ENCODE data around the gene CNOT1. TPM values are rescaled to one million over a fixed set of nuclear protein-coding genes. Genes with fewer than 3 reads are reported as not detected.

CNOT1 gene
- total RNA-seq, 1 experiment from 2014 or later: 230 TPM

GRCh38 chr16:58511933-58512815, 117.5 kb downstream of the CNOT1 start (continued):
- TF ChIP-seq POLR2A (IDR thresholded peaks at IDR 0.05; ENCODE audit: borderline replicate concordance, extremely low read depth, insufficient read depth, insufficient read length) (no peak), CEBPB (IDR thresholded peaks at IDR 0.05; ENCODE audit: low read depth) (no peak), FOSL1 (IDR thresholded peaks at IDR 0.05; ENCODE audit: low read depth) (no peak), SP1 (IDR thresholded peaks at IDR 0.05; ENCODE audit: low read depth) (no peak)

- Histone ChIP-seq H4K20me1 (ENCODE audit: insufficient read depth) (no peaks in the 10 kb centered on the region), H3K9me3 (ENCODE audit: control insufficient read depth in 1 of 2, insufficient read depth in 1 of 2, low read depth in 1 of 2, low read length in 2 of 2) (no peaks in the 10 kb centered on the region), H3K79me2 (ENCODE audit: insufficient read depth, low read length) (peaks cover 48% of the 10 kb centered on the region), H3K36me3 (ENCODE audit: control insufficient read depth in 1 of 2, insufficient read depth in 2 of 2, low read length in 2 of 2) (peaks cover 0 to 20% of the 10 kb centered on the region in 2 experiments; a peak in 1 of 4 replicates), H3K4me3 (replicated peaks in 1 of 2; ENCODE audit: low read depth in 1 of 2, low read length in 2 of 2) (no peak overlapping the region), H3K27me3 (ENCODE audit: insufficient read depth, low read length) (no peaks in the 10 kb centered on the region), H3K9me2 (ENCODE audit: insufficient read depth) (no peaks in the 10 kb centered on the region), H2AFZ (ENCODE audit: low read depth, low read length, poor library complexity, severe bottlenecking) (no peak overlapping the region), H3K4me2 (ENCODE audit: low read length) (no peak overlapping the region), H3K4me1 (ENCODE audit: control insufficient read depth in 1 of 2, insufficient read depth in 2 of 2, low read length in 2 of 2) (peaks cover 0 to 11% of the 10 kb centered on the region in 2 experiments; a peak in 2 of 4 replicates), H3K27ac (ENCODE audit: low read depth, low read length) (no peak overlapping the region), H3K9ac (ENCODE audit: low read length) (no peak overlapping the region)
- BruUV-seq (replicated peaks): no TSS peak
- DNase-seq (ENCODE audit: low read depth, low spot score) (no peak), ATAC-seq (no peak)
- ChIA-PET RAD21 (ENCODE audit: low non-redundant PET in 1 of 2, low total read pairs in 2 of 2, uncharacterized antibody in 2 of 2, unreplicated experiment in 2 of 2) (no interaction called here), POLR2A (interaction anchor here (1.9 kb wide), 1 partner anchor 11 kb away, joined by 6 read pairs; the partner anchor contains the start of gene NDRG4), CTCF (interaction anchor here (1.2 to 4.8 kb wide), 6 partner anchors 11 to 246 kb away, joined by 3 to 35 read pairs (median 5); partner anchors contain the start of gene NDRG4)
- intact Hi-C loops (cut with micrococcal nuclease): loop anchor here (5.0 kb wide), 1 partner anchor 246 kb away; no protein-coding TSS in a partner anchor
- no peak for TF ChIP-seq ELF1 (IDR thresholded peaks at IDR 0.05; ENCODE audit: borderline replicate concordance, low read depth)
- no peak for TF ChIP-seq EZH2phosphoT487 (IDR thresholded peaks at IDR 0.05; ENCODE audit: borderline replicate concordance)
- no peak for TF ChIP-seq TCF7L2 (IDR thresholded peaks at IDR 0.05; ENCODE audit: borderline replicate concordance, extremely low read depth, insufficient read depth, insufficient read length)
- TF ChIP-seq SP1 (IDR thresholded peaks at IDR 0.05; ENCODE audit: low read depth): no peak
Measured at GRCh38 chr16:58510776-58511628, 118.6 kb downstream of the CNOT1 start.

All from HCT116 (cell line).